PC-3 (cell line): Measurements from ENCODE around the gene YIF1A. TPM values are rescaled to one million over a fixed set of nuclear protein-coding genes. Genes with fewer than 3 reads are reported as not detected.

Experiments
- ATAC-seq: fragments of 200-7000 bp; cut with Tn5 transposase; 2 replicates; pipeline ENCODE4 v1.9.1; 2020; ENCODE audit warnings: mild to moderate bottlenecking, moderate library complexity
- BruUV-seq: library from RNA; stranded (reverse); fragments of 400-500 nt; replicated peaks from 2 replicates; lab custom pipeline; 2021; lab: Mats Ljungman, UMichigan
- CTCF ChIA-PET: fragments of 300-600 bp; sonication (Branson Sonifier 250); formaldehyde crosslinking; loops from one replicate; lab custom pipeline; 2022; ENCODE audit warnings: antibody characterized with exemption; lab: Charles Lee
- POLR2A ChIA-PET: fragments of 300-600 bp; sonication (Branson Sonifier 250); formaldehyde crosslinking; loops from one replicate; lab custom pipeline; 2022; ENCODE audit warnings: antibody characterized with exemption; ENCODE audit not compliant: unreplicated experiment; lab: Charles Lee
- DNase-seq: peaks from one replicate; pipeline ENCODE4 v3.0.0-alpha.2; 2015
- H2AFZ ChIP-seq: fragments of 300-600 bp; sonication (generic); 2 replicates; pipeline ENCODE4 v1.6.0; 2016; ENCODE audit warnings: antibody characterized with exemption, low read length
- H3F3A ChIP-seq: fragments of 300-600 bp; sonication (generic); one replicate; pipeline ENCODE4 v1.6.0; 2017; ENCODE audit warnings: antibody characterized with exemption, low read length, control low read depth, mild to moderate bottlenecking; ENCODE audit not compliant: unreplicated experiment
- H3K27ac ChIP-seq: fragments of 300-600 bp; sonication (generic); 2 replicates; pipeline ENCODE4 v1.5.1; 2016; ENCODE audit warnings: mild to moderate bottlenecking, low read length
- H3K27me3 ChIP-seq: fragments of 300-600 bp; sonication (generic); 2 replicates; pipeline ENCODE4 v1.6.1; 2016; ENCODE audit warnings: low read length, mixed read lengths
- H3K36me3 ChIP-seq: fragments of 300-600 bp; sonication (generic); 2 replicates; pipeline ENCODE4 v1.6.1; 2016; ENCODE audit warnings: low read depth, mixed run types, low read length, mixed read lengths
- H3K4me1 ChIP-seq: fragments of 300-600 bp; sonication (generic); 2 replicates; pipeline ENCODE4 v1.5.1; 2016; ENCODE audit warnings: low read length; ENCODE audit not compliant: insufficient read depth
- H3K4me2 ChIP-seq: fragments of 300-600 bp; sonication (generic); 2 replicates; pipeline ENCODE4 v1.6.0; 2016; ENCODE audit warnings: low read length
- H3K4me3 ChIP-seq: fragments of 300-600 bp; sonication (generic); 2 replicates; pipeline ENCODE4 v1.5.1; 2016; ENCODE audit warnings: mild to moderate bottlenecking, low read length, mixed read lengths
- H3K79me2 ChIP-seq: fragments of 300-600 bp; sonication (generic); 2 replicates; pipeline ENCODE4 v1.6.1; 2017; ENCODE audit warnings: low read length, mixed read lengths
- H3K9ac ChIP-seq: fragments of 300-600 bp; sonication (generic); 2 replicates; pipeline ENCODE4 v1.6.0; 2016; ENCODE audit warnings: mild to moderate bottlenecking, low read length
- H3K9me2 ChIP-seq: fragments of 300-600 bp; sonication (generic); replicated peaks from 2 replicates; pipeline ENCODE4 v1.6.1; 2016; ENCODE audit warnings: mixed run types, low read length, mixed read lengths
- H3K9me3 ChIP-seq: fragments of 300-600 bp; sonication (generic); 2 replicates; pipeline ENCODE4 v1.6.1; 2016; ENCODE audit warnings: low read length, mixed read lengths
- H4K20me1 ChIP-seq: fragments of 300-600 bp; sonication (generic); 2 replicates; pipeline ENCODE4 v1.6.1; 2016; ENCODE audit warnings: low read length, mixed read lengths
- CTCF ChIP-seq: fragments of 300-600 bp; sonication (generic); conservative IDR thresholded peaks from 2 replicates; pipeline ENCODE4 v1.5.1; 2017; ENCODE audit warnings: antibody characterized with exemption, low read depth, mild to moderate bottlenecking, low read length
- EZH2 ChIP-seq: fragments of 300-600 bp; sonication (generic); IDR thresholded peaks from one replicate; pipeline ENCODE4 v1.6.1; 2017; ENCODE audit warnings: antibody characterized with exemption, mild to moderate bottlenecking, low read length; ENCODE audit not compliant: unreplicated experiment
- EZH2phosphoT487 ChIP-seq: fragments of 300-600 bp; sonication (generic); IDR thresholded peaks from 2 replicates; pipeline ENCODE4 v1.6.1; 2018; ENCODE audit warnings: mild to moderate bottlenecking, antibody characterized with exemption, low read length, borderline replicate concordance
- intact Hi-C: fragments of 100-400 bp; cut with micrococcal nuclease; formaldehyde crosslinking; loops from 2 replicates; pipeline ENCODE4 v1.9.0; 2023
- total RNA-seq: library from RNA; depleted of rRNA; stranded (reverse); fragments of >200 nt; gene quantifications from 2 replicates; pipeline ENCODE4 v1.2.3, GENCODE V29; 2014

Gene YIF1A
- total RNA-seq, 1 experiment from 2014 or later, result 236 TPM

GRCh38 chr11:66267379-66268243 is 21.3 kb downstream of the YIF1A start:
- TSS peak; percentile 93 for BruUV-seq
- intact Hi-C loops, result no loop called here
- Histone ChIP-seq H3K36me3 (peaks cover 21% of the 10 kb centered on the region; the same call in 1 of the 2 replicates), H3K27me3 (no peaks in the 10 kb centered on the region), H3K79me2 (peaks cover 24% of the 10 kb centered on the region), H3K27ac (peak overlapping the region; percentile 55), H3K9me3 (no peaks in the 10 kb centered on the region), H3F3A (no peaks in the 10 kb centered on the region), H3K4me1 (peaks cover 10% of the 10 kb centered on the region), H2AFZ (peak overlapping the region; percentile 81), H3K9me2 (no peaks in the 10 kb centered on the region), H3K9ac (peak overlapping the region; percentile 87), H3K4me2 (peak overlapping the region; percentile 87), H4K20me1 (0 out of 2 replicates have a peak, but pooled peaks cover 13% of the 10 kb centered on the region), H3K4me3 (peak overlapping the region; percentile 90)
- DNase-seq (peak; percentile 81), ATAC-seq (peak; percentile 71)
- CTCF ChIA-PET, result interaction anchor here (0.7 to 0.9 kb wide), 2 partner anchors 45 to 223 kb away, joined by 5 to 7 read pairs; no protein-coding TSS in a partner anchor
- TF ChIP-seq EZH2, result no peak
- no peak; the same call in 1 of the 2 replicates for TF ChIP-seq CTCF
- TF ChIP-seq EZH2phosphoT487, result no peak
- POLR2A ChIA-PET, result interaction anchor here (1.0 kb wide), 1 partner anchor 21 kb away, joined by 3 read pairs; the partner anchor contains the start of gene YIF1A

DNA sequence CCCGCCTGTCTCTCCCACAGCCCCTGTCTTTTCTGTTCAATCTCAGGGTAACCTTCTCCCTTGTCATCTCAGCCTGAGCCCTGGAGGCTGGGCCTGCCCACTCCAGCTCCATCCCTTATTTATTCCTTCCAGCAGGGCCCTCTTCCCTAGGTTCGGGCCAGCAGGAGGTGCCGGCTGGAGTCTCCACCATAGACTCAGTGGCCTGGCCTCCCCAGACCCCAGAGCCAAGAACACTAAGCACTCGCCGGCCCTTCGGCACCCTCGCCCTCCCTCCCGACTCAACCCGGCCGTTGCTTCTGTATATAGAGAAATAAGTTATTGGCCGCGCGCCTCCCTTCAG is 21.9 kb downstream of the YIF1A start:
- DNase-seq, result no peak
- peak overlapping the region; percentile 57 for H2AFZ ChIP-seq
- POLR2A ChIA-PET, result no interaction called here

More for the DNA sequence above, 21.9 kb downstream of the YIF1A start:
- peak overlapping the region; percentile 90; the same call in 1 of the 2 replicates for H3K4me3 ChIP-seq
- H3K9me2 ChIP-seq, result no peaks in the 10 kb centered on the region
- intact Hi-C loops, result no loop called here
- no peak overlapping the region for H3K9ac ChIP-seq
- no peak for TF ChIP-seq EZH2phosphoT487
- TF ChIP-seq CTCF, result no peak; the same call in 1 of the 2 replicates
- TF ChIP-seq EZH2, result no peak
- no peaks in the 10 kb centered on the region for H3F3A ChIP-seq
- H3K27ac ChIP-seq, result no peak overlapping the region
- peaks cover 24% of the 10 kb centered on the region for H3K79me2 ChIP-seq
- no peaks in the 10 kb centered on the region for H3K27me3 ChIP-seq
- peaks cover 20% of the 10 kb centered on the region for H3K36me3 ChIP-seq
- peak overlapping the region; percentile 87 for H3K4me2 ChIP-seq
- CTCF ChIA-PET, result interaction anchor here (0.7 kb wide), 1 partner anchor 222 kb away, joined by 7 read pairs; no protein-coding TSS in a partner anchor
- ATAC-seq, result peak; percentile 9
- BruUV-seq, result no TSS peak
- no peaks in the 10 kb centered on the region for H3K9me3 ChIP-seq
- H3K4me1 ChIP-seq, result peaks cover 10% of the 10 kb centered on the region
- 0 out of 2 replicates have a peak, but pooled peaks cover 9% of the 10 kb centered on the region for H4K20me1 ChIP-seq
